Stimulated activated CD4-positive, alpha-beta T cell treated with anti-CD3 and anti-CD28 coated beads, Interleukin-1b, Interleukin-23, amount 100 ng/mL, for 1 hour (primary cell): Measurements from ENCODE around the gene ANK2.
"Not testable (repeated sequence)": the region's sequence is repeated elsewhere in the genome, so short reads cannot be mapped to it uniquely, and the experiment has no call there.

Source experiments
- DNase-seq, 2 donors: peaks; one replicate each; pipeline ENCODE4 v3.0.0-alpha.2; 2020; ENCODE audit warnings: low read depth in 2 of 2

The ANK2 gene

GRCh38 chr4:113148925-113149324 lies 99.5 kb downstream of the ANK2 start:
- no peak for DNase-seq

- no peak for DNase-seq
Measured at GRCh38 chr4:113153529-113154101, 104.2 kb downstream of the ANK2 start.

GRCh38 chr4:113154281-113154680 lies 104.8 kb downstream of the ANK2 start:
- DNase-seq, result no peak

GRCh38 chr4:113157086-113157857 lies 107.8 kb downstream of the ANK2 start:
- no peak for DNase-seq

GRCh38 chr4:113159942-113160545 lies 110.6 kb downstream of the ANK2 start:
- DNase-seq, result no peak

GRCh38 chr4:113160548-113160947 lies 111.1 kb downstream of the ANK2 start:
- no peak for DNase-seq

GRCh38 chr4:113162089-113162488 lies 112.6 kb downstream of the ANK2 start:
- DNase-seq, result no peak

- no peak for DNase-seq
Measured at GRCh38 chr4:113169368-113169767, 119.9 kb downstream of the ANK2 start.

- DNase-seq, result no peak
Measured at GRCh38 chr4:113170115-113170804, 120.8 kb downstream of the ANK2 start.

GRCh38 chr4:113170805-113171468 lies 121.5 kb downstream of the ANK2 start:
- DNase-seq, result no peak

- no peak for DNase-seq
Measured at GRCh38 chr4:113173126-113173792, 123.8 kb downstream of the ANK2 start.

- DNase-seq, result no peak
Measured at GRCh38 chr4:113173793-113174264, 124.4 kb downstream of the ANK2 start.

GRCh38 chr4:113179091-113179490 lies 129.6 kb downstream of the ANK2 start:
- no peak for DNase-seq

- no peak for DNase-seq
Measured at GRCh38 chr4:113179996-113180395, 130.5 kb downstream of the ANK2 start.

- DNase-seq, result no peak
Measured at GRCh38 chr4:113181289-113182007, 132.0 kb downstream of the ANK2 start.

GRCh38 chr4:113183032-113183605 lies 133.7 kb downstream of the ANK2 start:
- DNase-seq, result no peak

- DNase-seq, result not testable (repeated sequence)
Measured at GRCh38 chr4:113186220-113186619, 136.8 kb downstream of the ANK2 start.

GRCh38 chr4:113186913-113187312 lies 137.5 kb downstream of the ANK2 start:
- no peak for DNase-seq

- DNase-seq, result no peak
Measured at GRCh38 chr4:113187358-113187757, 137.9 kb downstream of the ANK2 start.

GRCh38 chr4:113189546-113189945 lies 140.1 kb downstream of the ANK2 start:
- DNase-seq, result no peak
